ENCODE results near the gene MTMR12. TPM values are rescaled to one million over a fixed set of nuclear protein-coding genes. Genes with fewer than 3 reads are reported as not detected.

Gene MTMR12
- total and polyA plus RNA-seq, 2 of the 13 experiments (the other 11 are each of a cell fraction or from before 2014, with no cell fraction given) = 23.4 to 36.6 TPM

- H3K27me3 ChIP-seq (ENCODE audit: control insufficient read depth in 1 of 2, insufficient read depth in 2 of 2, low read length in 2 of 2) = no peaks in the 10 kb centered on the region
- BruUV-seq (replicated peaks) = no TSS peak
- no peaks in the 10 kb centered on the region for H3K36me3 ChIP-seq (replicated peaks in 1 of 2; ENCODE audit: control insufficient read depth in 1 of 2, insufficient read depth in 2 of 2, low read length in 2 of 2)
- in situ Hi-C loops (cut with HindIII; ENCODE audit: extremely low pct_ligation_motif_present, low pct_unique_long_range_greater_than_20kb) (no loop called here), intact Hi-C loops (cut with micrococcal nuclease; ENCODE audit: unreplicated experiment) (no loop called here)
- H4K20me1 ChIP-seq (ENCODE audit: insufficient read depth, low read length) = no peaks in the 10 kb centered on the region
- no peak for FAIRE-seq
- TF ChIP-seq, protein P1, sequence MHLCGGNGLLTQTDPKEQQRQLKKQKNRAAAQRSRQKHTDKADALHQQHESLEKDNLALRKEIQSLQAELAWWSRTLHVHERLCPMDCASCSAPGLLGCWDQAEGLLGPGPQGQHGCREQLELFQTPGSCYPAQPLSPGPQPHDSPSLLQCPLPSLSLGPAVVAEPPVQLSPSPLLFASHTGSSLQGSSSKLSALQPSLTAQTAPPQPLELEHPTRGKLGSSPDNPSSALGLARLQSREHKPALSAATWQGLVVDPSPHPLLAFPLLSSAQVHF (CRISPR knock-in tag; IDR thresholded peaks at IDR 0.05) = no peak
- TF ChIP-seq TMF1 (CRISPR knock-in tag; IDR thresholded peaks at IDR 0.05; ENCODE audit: low read depth) = no peak
- peaks cover 39% of the 10 kb centered on the region for H3K4me1 ChIP-seq (ENCODE audit: insufficient read depth, low read length)
- WGBS (ENCODE audit: low lambda C conversion rate) = 97% methylated on average over 3 of the region's 3 CpGs
- no peak overlapping the region for H3K27ac ChIP-seq (ENCODE audit: extremely low read length, insufficient read depth, low read length)
- H3K4me2 ChIP-seq (ENCODE audit: low read depth, low read length) = no peak overlapping the region
- ChIA-PET CTCF (ENCODE audit: low intra/inter-chr PET ratio, low total read pairs) (no interaction called here), POLR2A (interaction anchor here (1.0 kb wide), 1 partner anchor 11 kb away, joined by 5 read pairs; no protein-coding TSS in a partner anchor)
- no peak for DNase-seq (ENCODE audit: low spot score)
- H3K4me3 ChIP-seq (replicated peaks in 1 of 3; ENCODE audit: insufficient read depth in 1 of 3, low read depth in 2 of 3, low read length in 3 of 3) = no peak overlapping the region
- H3K9me3 ChIP-seq (ENCODE audit: low read length) = no peaks in the 10 kb centered on the region
- no peak for ATAC-seq
- H3K9ac ChIP-seq (ENCODE audit: insufficient read depth, low read depth, low read length) = no peak overlapping the region
- no peak overlapping the region for H2AFZ ChIP-seq (ENCODE audit: low read length)
- H3K79me2 ChIP-seq (ENCODE audit: insufficient read depth, low read length) = no peaks in the 10 kb centered on the region
These were observed 12.3 kb upstream of the MTMR12 start for GRCh38 chr5:32325062-32325461.

GRCh38 chr5:32323741-32324140, 11.0 kb upstream of the MTMR12 start:
- Histone ChIP-seq H3K9me3 (ENCODE audit: low read length) (no peaks in the 10 kb centered on the region), H3K4me1 (ENCODE audit: insufficient read depth, low read length) (peaks cover 38% of the 10 kb centered on the region), H3K27ac (ENCODE audit: extremely low read length, insufficient read depth, low read length) (no peak overlapping the region), H3K4me2 (ENCODE audit: low read depth, low read length) (no peak overlapping the region), H3K4me3 (replicated peaks in 1 of 3; ENCODE audit: insufficient read depth in 1 of 3, low read depth in 2 of 3, low read length in 3 of 3) (no peak overlapping the region), H3K27me3 (ENCODE audit: control insufficient read depth in 1 of 2, insufficient read depth in 2 of 2, low read length in 2 of 2) (no peaks in the 10 kb centered on the region), H3K36me3 (replicated peaks in 1 of 2; ENCODE audit: control insufficient read depth in 1 of 2, insufficient read depth in 2 of 2, low read length in 2 of 2) (no peaks in the 10 kb centered on the region), H3K79me2 (ENCODE audit: insufficient read depth, low read length) (no peaks in the 10 kb centered on the region), H2AFZ (ENCODE audit: low read length) (no peak overlapping the region), H4K20me1 (ENCODE audit: insufficient read depth, low read length) (no peaks in the 10 kb centered on the region), H3K9ac (ENCODE audit: insufficient read depth, low read depth, low read length) (no peak overlapping the region)
- DNase-seq (ENCODE audit: low spot score) (no peak), FAIRE-seq (no peak), ATAC-seq (peak; percentile 20; the same call in 1 of the 3 replicates)
- in situ Hi-C loops (cut with HindIII; ENCODE audit: extremely low pct_ligation_motif_present, low pct_unique_long_range_greater_than_20kb) = no loop called here
- ChIA-PET POLR2A (no interaction called here), CTCF (ENCODE audit: low intra/inter-chr PET ratio, low total read pairs) (no interaction called here)
- no TSS peak for BruUV-seq (replicated peaks)
- intact Hi-C loops (cut with micrococcal nuclease; ENCODE audit: unreplicated experiment) = no loop called here
- 95% methylated on average over 8 of the region's 8 CpGs for WGBS (ENCODE audit: low lambda C conversion rate)
- TF ChIP-seq RAD21 (CRISPR knock-in tag; IDR thresholded peaks at IDR 0.05) = no peak
- no peak for TF ChIP-seq IKZF4 (CRISPR knock-in tag; IDR thresholded peaks at IDR 0.05; ENCODE audit: borderline replicate concordance, low read depth, not compliant biosample characterization)
- no peak for TF ChIP-seq FOXP4 (CRISPR knock-in tag; IDR thresholded peaks at IDR 0.05)
- TF ChIP-seq ZNF883 (CRISPR knock-in tag; IDR thresholded peaks at IDR 0.05; ENCODE audit: not compliant biosample characterization) = no peak
- no peak for TF ChIP-seq YEATS2 (CRISPR knock-in tag; IDR thresholded peaks at IDR 0.05; ENCODE audit: borderline replicate concordance)

Measured in HepG2 (cell line).